Measurements from ENCODE around the gene ZNF625.

Gene ZNF625

GRCh38 chr19:12156223-12157058, at the start of gene ZNF625:
Gene ZNF625 (minus strand): TSS chr19:12156734. CDS start chr19:12156558, 176 bp downstream.
- peak; percentile 94 for DNase-seq (ENCODE audit: low spot score)

GRCh38 chr19:12205296-12205695, 48.8 kb upstream of the ZNF625 start:
- DNase-seq (ENCODE audit: low spot score), result no peak

GRCh38 chr19:12202250-12202649, 45.7 kb upstream of the ZNF625 start:
- peak; percentile 9 for DNase-seq (ENCODE audit: low spot score)

- no peak for DNase-seq (ENCODE audit: low spot score)
These were observed 43.4 kb upstream of the ZNF625 start for GRCh38 chr19:12199757-12200419.

- no peak for DNase-seq (ENCODE audit: low spot score)
These were observed 41.6 kb upstream of the ZNF625 start for GRCh38 chr19:12198136-12198535.

DNA sequence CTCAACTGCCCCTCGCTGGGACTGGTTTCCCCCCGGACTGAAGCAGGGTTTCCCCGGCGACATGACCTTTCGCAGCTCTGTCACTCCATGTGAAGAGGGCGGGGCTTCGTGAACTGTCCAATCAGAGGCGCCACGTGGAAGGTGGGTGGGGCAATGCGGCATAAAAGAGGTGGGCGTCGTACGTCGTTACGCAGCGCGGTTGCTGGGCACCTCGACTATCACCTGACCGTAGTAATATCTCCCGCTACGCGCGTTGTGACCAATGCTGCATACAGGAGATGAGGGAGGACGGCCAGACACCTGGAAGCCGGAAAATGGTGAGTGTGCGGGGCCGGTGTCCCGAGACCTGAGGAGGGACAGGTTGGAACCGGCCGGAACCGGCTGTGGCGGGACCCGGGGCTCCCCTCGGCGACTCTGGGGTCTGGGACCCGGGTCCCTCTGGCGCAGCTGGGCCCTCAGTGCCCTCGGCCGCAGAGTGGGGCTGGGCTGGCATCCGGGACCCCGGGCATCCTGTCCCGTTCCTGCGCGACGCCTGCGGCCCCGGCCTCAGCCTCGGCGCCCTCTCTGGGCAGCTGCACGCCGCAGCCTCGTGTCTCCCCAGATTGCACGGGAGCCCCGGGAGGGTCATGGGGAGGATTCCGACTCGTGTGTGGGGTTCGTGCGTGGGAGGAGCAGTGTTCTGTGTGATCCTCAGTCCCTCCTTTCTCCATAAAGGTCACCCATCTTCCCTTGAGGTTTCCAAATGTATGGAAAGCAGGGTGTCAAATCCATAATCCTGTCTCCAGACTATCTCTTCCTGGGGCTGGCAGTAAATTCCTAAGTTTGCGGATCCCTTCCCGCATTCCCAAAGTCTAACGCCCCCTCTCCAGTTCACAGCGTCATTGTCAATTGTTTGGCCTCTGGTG, 38.5 kb upstream of the ZNF625 start:
- peak; percentile 67 for DNase-seq (ENCODE audit: low spot score)

GRCh38 chr19:12187625-12188024, 31.1 kb upstream of the ZNF625 start:
- DNase-seq (ENCODE audit: low spot score), result no peak

DNA sequence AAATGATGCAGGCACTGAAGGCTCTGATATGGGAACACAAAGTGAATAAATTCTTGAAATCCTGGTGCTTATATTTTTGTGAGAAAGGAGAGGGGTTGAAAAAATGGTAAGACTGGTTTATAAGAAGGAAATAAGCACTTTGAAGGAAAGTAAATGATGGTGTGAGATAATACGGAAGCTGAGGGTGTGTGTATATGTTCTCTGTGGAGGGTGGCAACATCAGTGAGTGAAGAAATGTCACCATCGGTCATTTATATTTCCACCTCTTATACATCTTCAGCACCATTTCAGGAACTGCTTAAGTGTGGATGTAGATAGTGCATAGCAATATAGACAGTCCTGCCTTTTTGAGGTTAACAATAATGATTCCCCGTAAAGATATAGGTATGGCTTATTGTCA, 23.8 kb upstream of the ZNF625 start:
- no peak for DNase-seq (ENCODE audit: low spot score)

- DNase-seq (ENCODE audit: low spot score), result no peak
These were observed 10.1 kb upstream of the ZNF625 start for GRCh38 chr19:12166626-12167025.

- no peak for DNase-seq (ENCODE audit: low spot score)
These were observed 7.3 kb upstream of the ZNF625 start for GRCh38 chr19:12163826-12164225.

GRCh38 chr19:12162882-12163806, 6.6 kb upstream of the ZNF625 start, which contains the start of gene ZNF136:
Gene ZNF136 (plus strand): TSS chr19:12163096. CDS start chr19:12163204, 108 bp downstream.
- peak; percentile 98 for DNase-seq (ENCODE audit: low spot score)

GRCh38 chr19:12162513-12162881, 6.0 kb upstream of the ZNF625 start:
- DNase-seq (ENCODE audit: low spot score), result no peak

GRCh38 chr19:12159773-12160414, 3.4 kb upstream of the ZNF625 start:
- peak; percentile 24 for DNase-seq (ENCODE audit: low spot score)

DNA sequence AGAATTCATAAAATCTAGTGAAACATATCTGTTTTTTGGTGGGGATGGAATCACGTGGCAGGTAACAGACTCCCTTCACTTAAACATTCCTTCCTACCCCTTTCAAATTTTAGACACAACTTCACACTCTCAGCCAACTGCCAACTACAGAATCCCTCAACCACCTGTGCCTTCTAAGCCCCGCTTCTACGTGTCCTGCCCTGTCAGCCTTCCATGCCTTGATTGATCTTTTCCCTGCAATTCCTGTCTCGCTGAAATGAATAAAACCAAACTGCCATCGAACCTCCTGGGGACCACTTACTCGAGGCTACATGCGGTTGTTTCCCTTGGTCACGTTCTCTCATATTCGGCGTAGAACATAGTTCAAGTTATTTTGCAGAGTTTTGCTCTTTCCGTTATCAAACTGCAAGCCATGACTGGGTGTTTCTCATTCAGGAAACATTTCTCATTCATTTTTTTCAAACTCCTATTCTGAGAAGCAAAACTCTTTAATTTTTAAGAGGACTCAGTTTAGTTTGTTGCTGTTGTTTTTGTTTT, 1.1 kb downstream of the ZNF625 start:
- no peak for DNase-seq (ENCODE audit: low spot score)

- DNase-seq (ENCODE audit: low spot score), result no peak
These were observed 11.2 kb downstream of the ZNF625 start for GRCh38 chr19:12145348-12145747.

DNA sequence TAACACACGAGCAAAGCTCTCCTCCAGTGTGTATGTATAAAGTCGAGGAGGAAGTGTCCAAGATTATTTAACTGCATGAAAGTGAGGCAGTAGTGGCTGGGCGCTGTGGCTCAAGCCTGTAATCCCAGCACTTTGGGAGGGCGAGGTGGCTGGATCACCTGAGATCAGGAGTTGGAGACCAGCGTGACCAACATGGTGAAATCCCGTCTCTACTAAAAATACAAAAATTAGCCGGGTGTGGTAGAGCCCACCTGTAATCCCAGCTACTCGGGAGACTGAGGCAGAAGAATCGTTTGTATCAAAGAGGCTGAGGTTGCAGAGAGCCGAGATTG, 15.2 kb downstream of the ZNF625 start:
- no peak for DNase-seq (ENCODE audit: low spot score)

GRCh38 chr19:12140545-12141404, 15.8 kb downstream of the ZNF625 start:
- peak; percentile 81 for DNase-seq (ENCODE audit: low spot score)

DNA sequence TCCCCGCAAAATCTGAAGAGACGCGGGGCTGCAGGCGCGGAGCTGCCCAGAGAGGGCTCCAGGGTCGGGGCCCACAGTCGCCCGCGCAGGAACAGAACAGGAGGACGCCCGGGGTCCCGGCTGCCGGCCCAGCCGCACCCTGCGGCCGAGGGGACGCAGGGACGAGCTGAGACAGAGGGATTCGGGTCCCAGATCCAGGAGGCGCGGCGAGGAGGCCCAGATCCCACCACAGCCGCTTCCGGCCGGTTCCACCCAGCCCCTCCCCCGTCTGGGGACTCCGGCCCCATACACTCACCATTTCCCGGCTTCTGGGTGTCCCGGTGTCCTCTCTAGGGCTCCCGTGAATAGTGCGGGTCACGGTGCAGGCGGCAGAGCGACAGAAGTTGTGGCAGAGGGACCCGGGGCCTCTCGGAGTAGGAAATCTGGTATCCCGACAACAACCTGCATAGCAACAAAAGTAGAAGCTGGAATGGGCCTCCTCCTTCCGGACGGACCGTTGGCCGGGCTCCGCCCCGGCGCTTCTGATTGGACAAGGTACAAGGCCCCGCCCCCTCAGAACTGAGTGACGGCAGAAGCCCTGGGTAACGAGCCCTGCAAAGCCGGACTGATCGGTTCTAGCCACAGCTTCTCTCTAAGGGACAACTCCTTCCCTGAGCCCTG, 16.5 kb downstream of the ZNF625 start, which contains the start of gene ZNF20:
ZNF20 (minus strand) TSS at position 466 of the 660 bp plus-strand sequence; CDS start at position 298, 168 bp downstream.
- DNase-seq (ENCODE audit: low spot score), result peak; percentile 97

DNA sequence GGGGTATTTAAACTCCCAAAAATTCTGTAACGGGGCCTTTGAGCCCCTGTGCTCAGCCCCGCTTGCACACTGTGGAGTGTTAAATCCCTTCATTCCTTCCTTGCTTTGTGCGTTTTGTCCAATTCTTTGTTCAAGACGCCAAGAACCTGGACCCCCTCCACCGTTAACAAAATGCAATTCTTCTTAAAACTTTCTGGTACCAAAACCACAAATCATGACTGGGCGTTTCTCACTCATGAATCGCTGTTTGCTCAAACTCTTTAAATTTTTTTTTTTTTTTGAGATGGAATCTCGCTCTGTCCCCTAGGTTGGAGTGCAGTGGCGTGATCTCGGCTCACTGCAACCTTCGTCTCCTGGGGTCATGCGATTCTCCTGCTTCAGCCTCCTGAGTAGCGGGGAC, 17.3 kb downstream of the ZNF625 start:
- no peak for DNase-seq (ENCODE audit: low spot score)
